ENCODE data around the gene SETD1A. TPM values are rescaled to one million over a fixed set of nuclear protein-coding genes. Genes with fewer than 3 reads are reported as not detected.

Gene SETD1A
- total and polyA plus RNA-seq, 2 of the 8 experiments (the other 6 are each of a cell fraction or from before 2014, with no cell fraction given): 4.8 to 29.0 TPM

- peaks cover 0 to under 1% of the 10 kb centered on the region in 2 experiments for H4K20me1 ChIP-seq (replicated peaks in 1 of 2; ENCODE audit: control insufficient read depth in 1 of 2, insufficient read depth in 2 of 2, low read length in 2 of 2)
- POLR2A ChIA-PET (ENCODE audit: partially characterized antibody): no interaction called here
Measured at GRCh38 chr16:31029272-31029671, 71.7 kb downstream of the SETD1A start.

More at GRCh38 chr16:31029272-31029671, 71.7 kb downstream of the SETD1A start:
- no peak overlapping the region for H3K23ac ChIP-seq (ENCODE audit: insufficient read length)
- no peak overlapping the region for H3K27ac ChIP-seq (ENCODE audit: low read depth, low read length)
- H3K14ac ChIP-seq (ENCODE audit: insufficient read length): no peak overlapping the region
- no peak for DNase-seq (ENCODE audit: low read depth in 1 of 2, low spot score in 2 of 2)
- H2BK120ac ChIP-seq (replicated peaks; ENCODE audit: low read depth, low read length): no peak overlapping the region
- no peak overlapping the region for H2BK12ac ChIP-seq (ENCODE audit: low read depth, low read length)
- no peak overlapping the region for H2BK20ac ChIP-seq (ENCODE audit: low read length)
- peaks cover 12% of the 10 kb centered on the region; the same call in 1 of the 2 replicates for H3K23me2 ChIP-seq (ENCODE audit: low read depth, low read length)
- no peak overlapping the region for H2BK15ac ChIP-seq (ENCODE audit: low read length)
- no peaks in the 10 kb centered on the region for H3K79me1 ChIP-seq (ENCODE audit: low read depth, low read length)
- no peak overlapping the region for H3K4me3 ChIP-seq (ENCODE audit: extremely low read depth in 1 of 4, insufficient read depth in 2 of 4, low read depth in 3 of 4, low read length in 4 of 4)
- H3K36me3 ChIP-seq (ENCODE audit: control insufficient read depth in 2 of 4, insufficient read depth in 4 of 4, low read length in 3 of 4): no peaks in the 10 kb centered on the region
- TF ChIP-seq CTBP2 (IDR thresholded peaks at IDR 0.05; ENCODE audit: borderline replicate concordance, insufficient read depth, insufficient read length, low read length): no peak
- TF ChIP-seq ZNF274 (IDR thresholded peaks at IDR 0.05; ENCODE audit: borderline replicate concordance, extremely low read depth, low read length): no peak
- no peak overlapping the region for H3K9ac ChIP-seq (replicated peaks in 1 of 4; ENCODE audit: extremely low read depth in 1 of 4, low read depth in 3 of 4, low read length in 3 of 4)
- no peaks in the 10 kb centered on the region for H3K79me2 ChIP-seq (ENCODE audit: control insufficient read depth in 1 of 2, insufficient read depth in 2 of 2, low read length in 2 of 2)
- no peak overlapping the region for H2AFZ ChIP-seq (ENCODE audit: low read length)
- no peak overlapping the region for H4K8ac ChIP-seq (ENCODE audit: extremely low read depth, insufficient read depth, low read length)
- H3K9me3 ChIP-seq (ENCODE audit: insufficient read depth in 2 of 2, low read depth in 1 of 2, low read length in 1 of 2): no peaks in the 10 kb centered on the region
- no peak overlapping the region for H4K91ac ChIP-seq (replicated peaks; ENCODE audit: insufficient read length, low read length)
- no peak overlapping the region for H2AK5ac ChIP-seq (ENCODE audit: low read depth, low read length)
- no peak overlapping the region for H2BK5ac ChIP-seq (ENCODE audit: low read depth, low read length)
- H4K5ac ChIP-seq (ENCODE audit: insufficient read length, low read depth, low read length): no peak overlapping the region
- no peak overlapping the region for H3K18ac ChIP-seq (ENCODE audit: extremely low read depth, low read length)
- no peak overlapping the region for H3K4me2 ChIP-seq (ENCODE audit: insufficient read depth in 1 of 2, low read depth in 2 of 2, low read length in 2 of 2)
- no peak overlapping the region for H3K4ac ChIP-seq (replicated peaks; ENCODE audit: insufficient read length, low read depth, low read length)
- no peak overlapping the region for H3K56ac ChIP-seq (replicated peaks; ENCODE audit: insufficient read length, low read depth, low read length)
- FAIRE-seq: no peak
- WGBS, 2 experiments (ENCODE audit: extremely low coverage in 1 of 2, insufficient coverage in 1 of 2, insufficient read length in 1 of 2, insufficient replicate concordance in 2 of 2, low coverage in 1 of 2, low lambda C conversion rate in 2 of 2, missing lambda C conversion rate in 1 of 2): 87 to 100% methylated on average over 1 to 5 of the region's 5 CpGs
- no peaks in the 10 kb centered on the region for H3K27me3 ChIP-seq (replicated peaks in 1 of 4; ENCODE audit: control insufficient read depth in 3 of 4, extremely low read depth in 1 of 4, insufficient read depth in 3 of 4, low read length in 3 of 4)
- CTCF ChIA-PET (ENCODE audit: partially characterized antibody): interaction anchor here (3.8 kb wide), 1 partner anchor 43 kb away, joined by 18 read pairs; the partner anchor contains the start of gene HSD3B7
- peaks cover 0 to 4% (median 2%) of the 10 kb centered on the region in 4 experiments; a peak in 4 of 7 replicates for H3K4me1 ChIP-seq (replicated peaks in 1 of 4; ENCODE audit: control insufficient read depth in 3 of 4, insufficient read depth in 4 of 4, low read length in 3 of 4)

Data from H1 (cell line).